Mesothelial cell of epicardium (in vitro differentiated cells): ENCODE results near the gene CWF19L2. TPM values are rescaled to one million over a fixed set of nuclear protein-coding genes. Genes with fewer than 3 reads are reported as not detected.

Source experiments
- DNase-seq, 2 experiments: peaks; one replicate each; pipeline ENCODE4 v3.0.0; 2021; ENCODE audit warnings: low spot score in 2 of 2; ENCODE audit not compliant: unreplicated experiment in 2 of 2
- H3K27ac Mint-ChIP-seq: 2 replicates; pipeline ENCODE4 v1.8.0; 2021; ENCODE audit warnings: mixed read lengths
- H3K27me3 Mint-ChIP-seq: 2 replicates; pipeline ENCODE4 v1.8.0; 2021; ENCODE audit warnings: low read depth, mixed read lengths
- H3K36me3 Mint-ChIP-seq: 2 replicates; pipeline ENCODE4 v1.8.0; 2021; ENCODE audit warnings: mixed read lengths
- H3K4me1 Mint-ChIP-seq: 2 replicates; pipeline ENCODE4 v1.8.0; 2021; ENCODE audit warnings: mixed read lengths
- H3K4me3 Mint-ChIP-seq: 2 replicates; pipeline ENCODE4 v1.8.0; 2021; ENCODE audit warnings: mild to moderate bottlenecking, moderate library complexity, mixed read lengths
- H3K9me3 Mint-ChIP-seq: 2 replicates; pipeline ENCODE4 v1.8.0; 2021; ENCODE audit warnings: mixed read lengths
- total RNA-seq: library from RNA; stranded (reverse); gene quantifications from 3 replicates; pipeline ENCODE4 v1.2.1, GENCODE V29; 2021
- TF ChIP-seq, protein P1 (sequence below): fragments of 200-600 bp; sonication (generic); IDR thresholded peaks from one replicate; pipeline ENCODE4 v1.5.0; 2021; ENCODE audit warnings: antibody characterized with exemption; ENCODE audit not compliant: unreplicated experiment

Gene CWF19L2
- total RNA-seq, 1 donor from 2014 or later = 15.9 TPM

DNA sequence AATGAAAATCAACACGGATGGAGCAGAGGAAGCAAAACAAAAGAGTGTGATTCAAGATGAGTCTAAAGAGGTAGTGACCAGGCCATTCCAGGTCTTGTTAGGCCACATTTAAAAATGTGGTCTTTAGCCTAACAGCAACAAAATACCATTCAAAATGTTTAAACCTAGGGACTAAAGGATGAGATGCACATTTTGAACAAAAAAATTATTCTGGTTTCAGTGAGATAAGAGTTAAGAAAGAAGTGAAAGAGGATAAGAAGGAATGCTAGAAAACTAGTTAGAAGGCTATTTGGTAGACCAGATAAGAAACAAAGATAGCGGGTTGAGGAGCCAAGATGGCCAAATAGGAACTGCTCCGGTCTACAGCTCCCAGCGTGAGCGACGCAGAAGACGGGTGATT, 85.2 kb downstream of the CWF19L2 start:
- Mint-ChIP-seq H3K4me1 (no peaks in the 10 kb centered on the region), H3K27ac (no peak overlapping the region)
- TF ChIP-seq, protein P1, sequence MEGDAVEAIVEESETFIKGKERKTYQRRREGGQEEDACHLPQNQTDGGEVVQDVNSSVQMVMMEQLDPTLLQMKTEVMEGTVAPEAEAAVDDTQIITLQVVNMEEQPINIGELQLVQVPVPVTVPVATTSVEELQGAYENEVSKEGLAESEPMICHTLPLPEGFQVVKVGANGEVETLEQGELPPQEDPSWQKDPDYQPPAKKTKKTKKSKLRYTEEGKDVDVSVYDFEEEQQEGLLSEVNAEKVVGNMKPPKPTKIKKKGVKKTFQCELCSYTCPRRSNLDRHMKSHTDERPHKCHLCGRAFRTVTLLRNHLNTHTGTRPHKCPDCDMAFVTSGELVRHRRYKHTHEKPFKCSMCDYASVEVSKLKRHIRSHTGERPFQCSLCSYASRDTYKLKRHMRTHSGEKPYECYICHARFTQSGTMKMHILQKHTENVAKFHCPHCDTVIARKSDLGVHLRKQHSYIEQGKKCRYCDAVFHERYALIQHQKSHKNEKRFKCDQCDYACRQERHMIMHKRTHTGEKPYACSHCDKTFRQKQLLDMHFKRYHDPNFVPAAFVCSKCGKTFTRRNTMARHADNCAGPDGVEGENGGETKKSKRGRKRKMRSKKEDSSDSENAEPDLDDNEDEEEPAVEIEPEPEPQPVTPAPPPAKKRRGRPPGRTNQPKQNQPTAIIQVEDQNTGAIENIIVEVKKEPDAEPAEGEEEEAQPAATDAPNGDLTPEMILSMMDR = no peak

DNA sequence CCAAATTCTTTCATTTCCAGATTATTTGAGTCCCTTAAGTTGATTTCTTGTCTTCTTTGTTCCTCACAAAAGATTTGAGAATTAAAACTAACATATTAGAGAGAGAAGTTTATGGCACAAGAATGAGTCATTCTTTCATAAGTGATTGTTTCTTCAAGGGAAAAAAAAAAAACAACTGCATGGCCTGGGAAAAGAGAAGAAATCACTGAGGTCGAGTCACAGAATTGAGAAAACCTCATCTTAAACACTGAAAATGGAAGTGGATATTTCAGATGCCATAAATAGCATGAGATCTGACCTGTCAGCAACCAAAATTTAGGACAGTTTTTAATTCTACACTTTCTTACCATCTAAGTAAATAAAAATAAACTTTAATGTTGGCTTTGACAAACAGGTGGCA, 87.2 kb downstream of the CWF19L2 start:
- Mint-ChIP-seq H3K27me3 (no peaks in the 10 kb centered on the region), H3K27ac (no peak overlapping the region), H3K4me1 (no peaks in the 10 kb centered on the region), H3K9me3 (no peaks in the 10 kb centered on the region), H3K36me3 (no peaks in the 10 kb centered on the region), H3K4me3 (no peak overlapping the region)
- TF ChIP-seq, protein P1 = no peak
- no peak for DNase-seq

More for the DNA sequence above, 85.2 kb downstream of the CWF19L2 start:
- no peak for DNase-seq
- Mint-ChIP-seq H3K4me3 (no peak overlapping the region), H3K36me3 (no peaks in the 10 kb centered on the region), H3K9me3 (no peaks in the 10 kb centered on the region), H3K27me3 (no peaks in the 10 kb centered on the region)

DNA sequence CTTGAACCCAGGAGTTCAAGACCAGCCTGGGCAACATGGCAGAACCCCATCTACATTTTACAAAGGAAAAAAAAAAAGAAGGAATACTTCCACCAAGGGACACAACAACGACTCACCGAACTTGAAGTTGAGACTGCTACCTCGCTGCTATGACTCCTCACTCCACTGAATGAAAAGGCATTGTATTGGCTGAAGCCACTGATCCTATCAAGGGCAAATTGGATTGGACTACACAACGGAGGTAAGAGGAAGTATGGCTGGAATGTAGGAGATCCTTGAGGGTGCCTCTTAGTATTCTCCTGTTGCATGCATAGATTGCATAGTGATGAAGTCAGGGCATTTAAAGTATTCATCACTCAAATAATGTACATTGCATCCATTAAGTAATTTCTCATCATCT, 97.9 kb downstream of the CWF19L2 start:
- H3K4me1 Mint-ChIP-seq = no peaks in the 10 kb centered on the region
- H3K27ac Mint-ChIP-seq = no peak overlapping the region
- no peak for DNase-seq
- H3K36me3 Mint-ChIP-seq = peaks cover 54% of the 10 kb centered on the region
- no peak overlapping the region for H3K4me3 Mint-ChIP-seq
- H3K27me3 Mint-ChIP-seq = no peaks in the 10 kb centered on the region
- TF ChIP-seq, protein P1 = no peak
- peaks cover 53% of the 10 kb centered on the region for H3K9me3 Mint-ChIP-seq

DNA sequence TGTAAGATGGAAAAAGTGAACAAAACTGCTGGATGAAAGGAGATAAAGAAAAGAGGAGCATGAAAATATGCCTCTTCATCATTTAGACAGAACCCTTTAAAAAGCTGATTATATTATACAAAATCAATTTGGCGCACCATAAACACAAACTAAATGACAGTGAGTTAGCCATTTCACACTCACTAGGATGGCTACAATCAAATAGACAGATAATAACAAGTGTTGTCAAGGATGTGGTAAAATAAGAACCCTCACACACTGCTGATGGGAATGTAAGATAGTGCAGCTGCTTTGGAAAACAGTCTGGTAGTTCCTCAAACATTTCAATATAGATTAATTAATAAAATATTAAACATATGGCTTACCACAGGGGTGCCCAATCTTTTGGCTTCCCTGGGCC, 99.7 kb downstream of the CWF19L2 start:
- DNase-seq = no peak
- H3K27me3 Mint-ChIP-seq = no peaks in the 10 kb centered on the region
- no peaks in the 10 kb centered on the region for H3K4me1 Mint-ChIP-seq
- no peak overlapping the region for H3K4me3 Mint-ChIP-seq
- no peak overlapping the region for H3K27ac Mint-ChIP-seq
- peaks cover 53% of the 10 kb centered on the region for H3K9me3 Mint-ChIP-seq
- TF ChIP-seq, protein P1 = no peak
- H3K36me3 Mint-ChIP-seq = peaks cover 53% of the 10 kb centered on the region

DNA sequence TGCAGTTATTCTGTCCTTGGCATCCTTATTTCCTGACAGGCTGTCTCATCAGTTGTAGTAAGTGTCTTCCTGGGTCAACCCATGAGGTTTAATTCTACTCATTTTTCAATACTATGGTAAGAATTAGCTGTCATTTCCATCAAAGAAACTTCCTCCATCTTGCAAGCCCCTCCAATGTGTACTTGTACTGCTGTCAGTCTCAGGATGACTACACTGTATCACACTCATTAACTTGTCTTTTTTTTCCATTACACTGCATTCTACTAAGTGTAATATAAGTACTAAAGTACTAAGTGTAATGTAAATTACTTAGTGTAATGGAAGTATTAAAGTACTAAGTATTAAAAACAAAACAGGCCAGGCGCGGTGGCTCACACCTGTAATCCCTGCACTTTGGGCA, 102.8 kb downstream of the CWF19L2 start:
- H3K9me3 Mint-ChIP-seq = peaks cover 38% of the 10 kb centered on the region
- H3K4me3 Mint-ChIP-seq = no peak overlapping the region
- H3K27me3 Mint-ChIP-seq = no peaks in the 10 kb centered on the region
- no peak overlapping the region for H3K27ac Mint-ChIP-seq
- peaks cover 42% of the 10 kb centered on the region for H3K36me3 Mint-ChIP-seq
- TF ChIP-seq, protein P1 = no peak
- no peaks in the 10 kb centered on the region for H3K4me1 Mint-ChIP-seq
- DNase-seq = no peak

DNA sequence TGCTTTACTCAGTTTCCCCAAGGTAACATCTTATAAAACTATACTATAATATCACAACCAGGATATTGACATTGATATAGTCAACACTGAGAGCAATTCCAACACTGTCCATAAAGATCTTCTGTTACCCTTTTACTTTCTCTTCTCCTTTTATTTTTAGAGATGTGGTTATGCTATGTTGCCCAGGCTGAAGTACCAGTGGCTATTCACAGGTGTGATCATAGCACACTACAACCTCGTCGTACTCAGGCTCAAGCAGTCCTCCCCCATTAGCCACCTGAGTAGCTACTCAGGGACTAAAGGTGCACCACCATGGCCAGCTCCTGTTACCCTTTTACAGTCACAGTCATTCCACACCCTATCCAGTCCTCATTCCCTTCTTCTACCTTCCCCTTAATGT, 119.7 kb downstream of the CWF19L2 start:
- TF ChIP-seq, protein P1 = no peak
- Mint-ChIP-seq H3K27ac (no peak overlapping the region), H3K9me3 (peaks cover 6% of the 10 kb centered on the region), H3K4me1 (no peaks in the 10 kb centered on the region), H3K27me3 (no peaks in the 10 kb centered on the region), H3K4me3 (no peak overlapping the region), H3K36me3 (peaks cover 6% of the 10 kb centered on the region)
- no peak for DNase-seq
